K562 (cell line): Measurements from ENCODE around the gene ACTC1. TPM values are rescaled to one million over a fixed set of nuclear protein-coding genes. Genes with fewer than 3 reads are reported as not detected.

ENCODE experiments used
- ATAC-seq: fragments of 200-7000 bp; cut with Tn5 transposase; 3 replicates; pipeline ENCODE4 v1.9.1; 2020; ENCODE audit warnings: moderate library complexity
- BruUV-seq: library from RNA; stranded (reverse); fragments of 400-500 nt; replicated peaks from 2 replicates; lab custom pipeline; 2021; lab: Mats Ljungman, UMichigan
- CTCF ChIA-PET: fragments of 300-600 bp; formaldehyde crosslinking; extraction: SDS; loops from one replicate; lab custom pipeline; 2021; ENCODE audit warnings: low intra/inter-chr PET ratio; lab: Yijun Ruan, JAX
- POLR2A ChIA-PET: fragments of 300-600, 350-650 bp; sonication (Branson Sonifier 250); formaldehyde crosslinking; extraction: SDS; loops from one replicate; lab custom pipeline; 2021; ENCODE audit warnings: antibody characterized with exemption, inconsistent platforms; lab: Yijun Ruan, JAX
- DNase-seq, 4 experiments: peaks; one replicate each; pipeline versions ENCODE4 v3.0.0 to v3.0.0-alpha.2; 2011 to 2018; ENCODE audit warnings: low spot score in 3 of 4, mixed read lengths in 3 of 4; ENCODE audit errors: extremely low read depth in 1 of 4
- FAIRE-seq: peaks from 2 replicates; lab custom pipeline; 2011; peaks lifted over from hg19 to GRCh38; lab: Jason Lieb, UNC
- H2AFZ ChIP-seq: 2 replicates; pipeline ENCODE4 v1.6.0; 2011; ENCODE audit warnings: low read depth, low read length, control low read depth, inconsistent platforms
- H3K27ac ChIP-seq: fragments of 200-600 bp; 3 replicates; pipeline ENCODE4 v1.8.0; 2011; ENCODE audit warnings: low read depth, mild to moderate bottlenecking, control low read depth, inconsistent platforms, low read length, moderate library complexity, mixed read lengths; ENCODE audit errors: extremely low read depth
- H3K27me3 ChIP-seq, 2 experiments: fragments of 300-600 bp in 1 of 2; 2 replicates in 1 of 2; 3 replicates in 1 of 2; pipeline versions ENCODE4 v1.6.0 to v1.8.0; 2011; ENCODE audit warnings: inconsistent platforms in 2 of 2, low read length in 2 of 2, mild to moderate bottlenecking in 1 of 2, mixed read lengths in 1 of 2, moderate library complexity in 1 of 2; ENCODE audit not compliant: control insufficient read depth in 2 of 2, insufficient read depth in 2 of 2
- H3K36me3 ChIP-seq: fragments of 300-600 bp; 3 replicates; pipeline ENCODE4 v1.8.0; 2011; ENCODE audit warnings: mild to moderate bottlenecking, low read length, inconsistent platforms; ENCODE audit not compliant: control insufficient read depth, insufficient read depth
- H3K4me1 ChIP-seq, 2 experiments: fragments of 200-600 bp in 1 of 2; replicated peaks in 1 of 2; 2 replicates in 1 of 2; 3 replicates in 1 of 2; pipeline versions ENCODE4 v1.5.1 to v1.8.0; 2011; ENCODE audit warnings: inconsistent platforms in 2 of 2, low read length in 2 of 2, mild to moderate bottlenecking in 1 of 2, mixed read lengths in 1 of 2, moderate library complexity in 1 of 2; ENCODE audit not compliant: control insufficient read depth in 2 of 2, insufficient read depth in 2 of 2
- H3K4me2 ChIP-seq: 2 replicates; pipeline ENCODE4 v1.6.1; 2011; ENCODE audit warnings: low read length, control low read depth, inconsistent platforms, mixed read lengths; ENCODE audit not compliant: insufficient read depth
- H3K4me3 ChIP-seq: fragments of 200-600 bp; sonication (generic), shearing (Covaris generic); 2 replicates; pipeline ENCODE4 v1.5.1; 2016; ENCODE audit warnings: control low read depth, inconsistent platforms
- H3K79me2 ChIP-seq: fragments of 200-600 bp; 3 replicates; pipeline ENCODE4 v1.8.0; 2011; ENCODE audit warnings: low read length, inconsistent platforms; ENCODE audit not compliant: control insufficient read depth, insufficient read depth
- H3K9ac ChIP-seq, 2 experiments: 2 replicates each; pipeline versions ENCODE4 v1.6.0 to v1.6.1; 2011; ENCODE audit warnings: low read depth in 2 of 2, low read length in 2 of 2, control low read depth in 1 of 2, inconsistent platforms in 1 of 2, mild to moderate bottlenecking in 1 of 2, mixed read lengths in 1 of 2; ENCODE audit not compliant: insufficient read depth in 1 of 2
- H3K9me1 ChIP-seq: one replicate; pipeline ENCODE4 v1.6.0; 2011; ENCODE audit warnings: inconsistent platforms, mild to moderate bottlenecking, low read length, moderate library complexity; ENCODE audit not compliant: control insufficient read depth, insufficient read depth
- H3K9me3 ChIP-seq: replicated peaks from 2 replicates; pipeline ENCODE4 v1.5.1; 2011; ENCODE audit warnings: low read depth, low read length, inconsistent platforms; ENCODE audit not compliant: control insufficient read depth, insufficient read depth
- H4K20me1 ChIP-seq: replicated peaks from 2 replicates; pipeline ENCODE4 v1.6.1; 2011; ENCODE audit warnings: low read length, inconsistent platforms, mixed read lengths; ENCODE audit not compliant: control insufficient read depth, insufficient read depth
- ASH1L ChIP-seq: fragments of 450-650 bp; IDR thresholded peaks from 2 replicates; pipeline ENCODE4 v1.6.1; 2018; ENCODE audit warnings: borderline replicate concordance, mild to moderate bottlenecking, low read depth; ENCODE audit not compliant: partially characterized antibody
- CHCHD3 ChIP-seq: fragments of 250-450 bp; sonication (Bioruptor Pico); IDR thresholded peaks from 2 replicates; pipeline ENCODE4 v2.1.2; 2022; ENCODE audit warnings: mild to moderate bottlenecking
- E2F5 ChIP-seq: sonication (generic); formaldehyde crosslinking; IDR thresholded peaks from 2 replicates; pipeline ENCODE4 v1.8.0; 2022; ENCODE audit warnings: mild to moderate bottlenecking, missing genetic modification reagents
- EP300 ChIP-seq: IDR thresholded peaks from 2 replicates; pipeline ENCODE4 v1.6.1; 2012; ENCODE audit warnings: low read length, improper control_type of control experiment
- EZH2 ChIP-seq: IDR thresholded peaks from 2 replicates; pipeline ENCODE4 v1.6.1; 2012; ENCODE audit warnings: low read depth, mild to moderate bottlenecking, inconsistent platforms, low read length, borderline replicate concordance
- FOXJ3 ChIP-seq: sonication (generic); formaldehyde crosslinking; IDR thresholded peaks from 2 replicates; pipeline ENCODE4 v1.4.0; 2020; ENCODE audit warnings: mild to moderate bottlenecking, missing genetic modification reagents
- HNRNPH1 ChIP-seq: fragments of 200-400 bp; formaldehyde crosslinking; optimal IDR thresholded peaks from 2 replicates; pipeline ENCODE3; 2017; ENCODE audit warnings: low read depth, mild to moderate bottlenecking, low read length, moderate library complexity
- POLR2A ChIP-seq: fragments of 450-650 bp; conservative IDR thresholded peaks from 2 replicates; pipeline ENCODE4 v1.6.1; 2016
- POLR3A ChIP-seq: IDR thresholded peaks from 2 replicates; pipeline ENCODE4 v1.6.1; 2011; ENCODE audit warnings: borderline replicate concordance, mild to moderate bottlenecking, moderate library complexity; ENCODE audit not compliant: insufficient read length, insufficient read depth; ENCODE audit errors: extremely low read depth
- PPARD ChIP-seq: fragments of 250-450 bp; sonication (Bioruptor Pico); IDR thresholded peaks from 2 replicates; pipeline ENCODE4 v1.8.0; 2022; ENCODE audit warnings: inconsistent platforms, mild to moderate bottlenecking, moderate library complexity
- SNIP1 ChIP-seq: fragments of 450-650 bp; IDR thresholded peaks from 2 replicates; pipeline ENCODE4 v1.7.1; 2017; ENCODE audit warnings: low read depth, mild to moderate bottlenecking
- SNRNP70 ChIP-seq: fragments of 200-400 bp; formaldehyde crosslinking; optimal IDR thresholded peaks from 2 replicates; pipeline ENCODE3; 2017; ENCODE audit warnings: low read depth, low read length
- SPI1 ChIP-seq: IDR thresholded peaks from 2 replicates; pipeline ENCODE4 v1.6.1; 2011; ENCODE audit warnings: low read depth, low read length, control low read depth, borderline replicate concordance
- SRF ChIP-seq, 2 experiments: fragments of 250-450, 450-650 bp in 1 of 2; sonication (Bioruptor Pico) in 1 of 2; sonication (generic) in 1 of 2; formaldehyde crosslinking; IDR thresholded peaks; 2 replicates each; pipeline versions ENCODE4 v1.5.0 to v1.5.1; 2020 to 2022; ENCODE audit warnings: mild to moderate bottlenecking in 1 of 2, missing genetic modification reagents in 1 of 2
- ZKSCAN8 ChIP-seq: fragments of 200-800 bp; sonication (Bioruptor generic); IDR thresholded peaks from 2 replicates; pipeline ENCODE4 v1.6.1; 2016; ENCODE audit warnings: missing genetic modification characterization, missing compliant biosample characterization
- ZNF57 ChIP-seq: fragments of 450-650 bp; formaldehyde crosslinking; IDR thresholded peaks from 2 replicates; pipeline ENCODE4 v1.4.0; 2020; ENCODE audit warnings: mild to moderate bottlenecking, moderate library complexity
- ZSCAN32 ChIP-seq: fragments of 450-650 bp; formaldehyde crosslinking; IDR thresholded peaks from 2 replicates; pipeline ENCODE4 v1.4.0; 2020; ENCODE audit warnings: mild to moderate bottlenecking, moderate library complexity
- WGBS: fragments of 100-300 bp; shearing (Covaris generic); methylation state at CpG from one replicate; pipeline ENCODE4 v1.1.6; 2016; ENCODE audit warnings: low coverage, mixed read lengths; ENCODE audit not compliant: insufficient coverage; ENCODE audit errors: missing lambda C conversion rate; 5-methylcytosine and 5-hydroxymethylcytosine counted together
- in situ Hi-C: fragments of 300-500 bp; cut with MboI; formaldehyde crosslinking; loops from 4 replicates; pipeline ENCODE4 v1.15.0; 2018; ENCODE audit warnings: inconsistent platforms, mixed read lengths
- intact Hi-C: fragments of 100-400 bp; cut with micrococcal nuclease; formaldehyde crosslinking; loops from 2 replicates; pipeline ENCODE4 v1.14.2; 2022
- polyA plus RNA-seq, 8 experiments: library from polyadenylated mRNA; depleted of rRNA in 4 of 8; stranded (reverse) in 5 of 8; unstranded in 3 of 8; fragments of >200 nt; fragmentation: Nextera tagmentation in 2 of 8; fragmentation: Illumina TruSeq in 1 of 8; extraction: Ambion mirVana in 2 of 8; extraction: Trizol in 1 of 8; gene quantifications; 2 replicates each; pipeline versions ENCODE4 v1.2.1 to v1.2.3, GENCODE V29; 2011 to 2014; ENCODE audit warnings: inconsistent platforms in 1 of 8, missing spikeins in 1 of 8
- total RNA-seq, 7 experiments: library from RNA; depleted of rRNA in 6 of 7; stranded (reverse); fragments of >200 nt in 6 of 7; fragmentation: Illumina TruSeq in 2 of 7; extraction: Trizol in 2 of 7; gene quantifications; 2 replicates each; pipeline versions ENCODE4 v1.2.1 to v1.2.3, GENCODE V29; 2011 to 2021; ENCODE audit warnings: low replicate concordance in 1 of 7
- TF ChIP-seq, protein P1 (sequence below): fragments of 250-450 bp; sonication (Bioruptor Pico); IDR thresholded peaks from 2 replicates; pipeline ENCODE4 v1.5.0; 2021; ENCODE audit warnings: mild to moderate bottlenecking, borderline replicate concordance

ACTC1 gene
- total and polyA plus RNA-seq, 9 of the 15 experiments (the other 6 are each of a cell fraction or from before 2014, with no cell fraction given), result 0.08 to 0.84 (median 0.17) TPM; not detected in 3

DNA sequence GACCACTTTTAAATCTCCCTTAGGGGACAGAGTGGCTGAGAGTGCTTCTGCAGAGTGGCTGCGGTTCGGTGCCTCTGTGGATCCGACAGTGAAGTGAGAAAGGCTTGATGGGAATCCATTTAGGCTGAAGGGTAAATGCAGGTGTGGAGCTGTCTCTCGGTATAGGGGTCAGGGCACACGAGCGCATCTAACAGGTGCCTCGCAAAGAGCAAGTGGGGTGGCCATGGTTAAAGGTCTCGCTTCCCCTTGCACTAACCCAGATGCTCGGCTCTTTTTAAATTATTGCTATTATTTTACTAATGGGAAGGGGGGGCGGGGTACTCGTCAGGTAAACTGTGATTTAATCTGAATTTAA, 40.0 kb downstream of the ACTC1 start:
- FAIRE-seq (no peak), DNase-seq (no peak), ATAC-seq (no peak)
- Histone ChIP-seq H3K27me3 (peaks cover 31 to 43% of the 10 kb centered on the region in 2 experiments), H3K4me3 (no peak overlapping the region), H3K9me1 (no peaks in the 10 kb centered on the region), H4K20me1 (no peaks in the 10 kb centered on the region), H3K4me1 (peaks cover 0 to 12% of the 10 kb centered on the region in 2 experiments; a peak in 2 of 5 replicates), H3K9me3 (no peaks in the 10 kb centered on the region), H3K9ac (no peak overlapping the region), H3K79me2 (no peaks in the 10 kb centered on the region), H2AFZ (no peak overlapping the region), H3K27ac (no peak overlapping the region), H3K36me3 (no peaks in the 10 kb centered on the region), H3K4me2 (no peak overlapping the region)
- no TSS peak for BruUV-seq
- in situ Hi-C loops (no loop called here), intact Hi-C loops (no loop called here)
- WGBS, result 21% methylated on average over 11 of the region's 11 CpGs
- ChIA-PET CTCF (no interaction called here), POLR2A (interaction anchor here (0.6 kb wide), 1 partner anchor 1818 kb away, joined by 3 read pairs; no protein-coding TSS in a partner anchor)
- no peak for TF ChIP-seq HNRNPH1
- no peak for TF ChIP-seq ZNF57 (CRISPR knock-in tag)
- no peak for TF ChIP-seq SPI1
- no peak for TF ChIP-seq PPARD (CRISPR knock-in tag)
- no peak for TF ChIP-seq E2F5 (CRISPR knock-in tag)
- TF ChIP-seq SNRNP70, result no peak
- no peak for TF ChIP-seq ZKSCAN8 (CRISPR knock-in tag)
- TF ChIP-seq EZH2, result no peak
- TF ChIP-seq EP300, result no peak
- TF ChIP-seq, protein P1, sequence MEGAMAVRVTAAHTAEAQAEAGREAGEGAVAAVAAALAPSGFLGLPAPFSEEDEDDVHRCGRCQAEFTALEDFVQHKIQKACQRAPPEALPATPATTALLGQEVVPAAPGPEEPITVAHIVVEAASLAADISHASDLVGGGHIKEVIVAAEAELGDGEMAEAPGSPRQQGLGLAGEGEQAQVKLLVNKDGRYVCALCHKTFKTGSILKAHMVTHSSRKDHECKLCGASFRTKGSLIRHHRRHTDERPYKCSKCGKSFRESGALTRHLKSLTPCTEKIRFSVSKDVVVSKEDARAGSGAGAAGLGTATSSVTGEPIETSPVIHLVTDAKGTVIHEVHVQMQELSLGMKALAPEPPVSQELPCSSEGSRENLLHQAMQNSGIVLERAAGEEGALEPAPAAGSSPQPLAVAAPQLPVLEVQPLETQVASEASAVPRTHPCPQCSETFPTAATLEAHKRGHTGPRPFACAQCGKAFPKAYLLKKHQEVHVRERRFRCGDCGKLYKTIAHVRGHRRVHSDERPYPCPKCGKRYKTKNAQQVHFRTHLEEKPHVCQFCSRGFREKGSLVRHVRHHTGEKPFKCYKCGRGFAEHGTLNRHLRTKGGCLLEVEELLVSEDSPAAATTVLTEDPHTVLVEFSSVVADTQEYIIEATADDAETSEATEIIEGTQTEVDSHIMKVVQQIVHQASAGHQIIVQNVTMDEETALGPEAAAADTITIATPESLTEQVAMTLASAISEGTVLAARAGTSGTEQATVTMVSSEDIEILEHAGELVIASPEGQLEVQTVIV (CRISPR knock-in tag), result no peak
- no peak for TF ChIP-seq ZSCAN32
- no peak for TF ChIP-seq ASH1L
- no peak for TF ChIP-seq POLR3A
- no peak for TF ChIP-seq CHCHD3 (CRISPR knock-in tag)
- TF ChIP-seq SRF (CRISPR knock-in tag; IDR thresholded peaks at IDR 0.05), result no peak
- no peak for TF ChIP-seq FOXJ3 (CRISPR knock-in tag)
- no peak for TF ChIP-seq SNIP1
- no peak for TF ChIP-seq POLR2A
